Measurements from ENCODE around the gene NAA50.
A peak's percentile ranks its signal among the peaks of the same experiment; 100 is the strongest.

The NAA50 gene

DNA sequence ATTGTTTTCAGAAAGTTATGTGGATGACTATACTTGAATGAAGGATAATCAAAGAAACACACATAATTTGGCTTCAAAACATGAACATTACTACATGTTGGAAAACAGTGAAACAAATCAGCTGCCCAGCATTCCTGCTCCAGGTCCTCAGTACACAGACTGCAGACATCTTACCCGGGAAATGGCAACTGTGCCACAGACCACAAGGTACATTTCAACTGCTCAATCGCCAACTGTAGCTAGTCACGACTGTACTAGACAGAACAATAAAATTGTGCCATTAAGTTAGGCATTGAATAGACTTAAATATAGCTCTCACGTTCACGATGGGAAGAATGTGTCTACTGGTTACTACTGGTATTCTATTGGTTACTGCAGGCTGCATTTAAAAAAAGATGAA, 5.0 kb downstream of the NAA50 start:
- no peak for DNase-seq

- DNase-seq, result peak; percentile 48
Observed at GRCh38 chr3:113736548-113737089, 9.4 kb downstream of the NAA50 start.

DNA sequence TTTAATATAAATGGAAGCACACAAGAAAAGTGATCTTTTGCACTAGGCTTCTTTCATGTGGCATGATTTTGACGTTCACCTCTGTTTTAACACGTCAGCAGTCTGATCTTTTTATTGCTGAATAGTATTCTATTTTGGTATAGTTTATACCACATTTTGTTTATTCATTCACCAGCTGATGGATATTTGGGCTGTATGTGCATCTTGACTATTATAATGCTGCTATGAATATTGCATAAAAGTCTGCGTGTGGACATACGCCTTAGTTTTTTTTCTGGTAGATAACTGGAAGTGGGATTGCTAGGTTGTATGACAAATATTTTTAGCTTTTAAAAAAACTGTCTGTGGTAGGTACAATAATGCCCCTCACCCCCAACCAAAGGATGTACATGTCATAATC, 14.4 kb downstream of the NAA50 start:
- no peak for DNase-seq

DNA sequence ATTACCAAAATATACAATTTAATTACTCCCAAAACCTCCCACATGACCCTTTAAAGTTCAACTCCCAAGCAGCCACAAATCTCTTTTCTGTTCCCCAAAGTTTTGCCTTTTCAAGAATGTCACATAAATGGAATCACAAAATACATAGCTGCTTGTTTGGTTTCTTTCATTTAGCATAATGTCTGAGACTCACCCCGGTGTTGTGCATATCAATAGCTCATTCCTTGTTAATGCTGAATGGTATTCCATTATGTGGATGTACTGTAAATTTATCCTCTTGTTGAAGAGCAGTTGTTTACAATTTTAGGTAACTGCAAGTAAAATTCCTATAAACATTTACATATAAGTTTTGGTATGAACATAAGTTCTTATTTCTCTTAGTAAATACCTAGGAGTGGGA, 15.5 kb downstream of the NAA50 start:
- DNase-seq, result no peak

DNA sequence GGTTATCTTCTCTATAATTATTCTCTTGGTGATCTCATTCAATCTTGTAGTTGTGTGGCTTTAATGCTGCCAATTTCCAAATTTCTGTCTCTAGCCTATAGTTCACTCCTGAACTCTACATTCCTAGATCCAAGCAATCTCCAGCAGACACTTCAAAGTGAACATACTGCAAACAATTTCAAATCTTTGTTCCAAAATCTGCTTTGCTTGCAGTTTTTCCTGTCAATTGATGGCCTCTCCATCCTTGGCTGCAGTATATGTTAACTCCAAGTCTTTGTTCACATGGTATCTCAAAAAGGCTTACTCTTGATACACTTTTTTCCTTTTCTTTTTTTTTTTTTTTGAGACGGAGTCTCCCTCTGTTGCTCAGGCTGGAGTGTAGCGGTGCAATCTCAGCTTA, 17.4 kb downstream of the NAA50 start:
- DNase-seq, result no peak

- no peak for DNase-seq
Observed at GRCh38 chr3:113721636-113722035, 24.4 kb downstream of the NAA50 start.

DNA sequence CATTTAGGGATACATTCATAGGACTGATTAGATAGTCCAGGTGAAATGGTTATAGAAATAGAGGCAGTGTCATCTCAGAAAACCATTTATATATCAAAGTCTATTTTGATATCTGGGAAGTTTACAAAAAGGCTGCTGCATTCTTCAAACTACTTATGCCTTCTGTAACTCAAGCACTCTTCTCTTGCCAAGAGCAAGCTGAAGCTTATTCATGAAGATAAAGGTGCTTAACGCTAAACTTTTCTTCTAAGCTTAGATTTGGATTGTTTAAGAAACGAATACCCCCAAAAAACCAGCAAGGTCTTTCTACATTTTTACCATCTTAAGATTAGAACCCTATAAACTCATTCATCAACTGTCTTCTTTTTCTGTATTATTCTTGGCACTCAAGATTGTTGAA, 26.3 kb downstream of the NAA50 start:
- DNase-seq, result no peak

DNA sequence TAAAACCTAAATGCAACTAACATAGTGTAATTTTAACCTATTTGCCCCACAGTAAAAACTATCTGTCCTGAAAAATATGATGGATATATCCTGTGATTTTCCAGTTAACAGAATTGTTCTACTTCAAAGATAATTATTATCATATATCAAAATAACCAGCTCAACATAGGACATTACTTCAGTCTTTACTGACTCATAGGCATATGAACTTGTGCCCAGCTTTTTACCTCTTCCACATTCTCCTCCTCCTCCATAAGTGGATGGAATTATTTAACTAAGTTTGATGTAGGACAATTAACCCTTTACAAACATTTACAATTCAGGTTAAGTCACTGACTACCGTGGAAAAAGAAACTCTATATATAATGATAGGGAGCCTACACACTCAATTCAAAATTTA, 26.8 kb downstream of the NAA50 start:
- DNase-seq, result no peak

DNA sequence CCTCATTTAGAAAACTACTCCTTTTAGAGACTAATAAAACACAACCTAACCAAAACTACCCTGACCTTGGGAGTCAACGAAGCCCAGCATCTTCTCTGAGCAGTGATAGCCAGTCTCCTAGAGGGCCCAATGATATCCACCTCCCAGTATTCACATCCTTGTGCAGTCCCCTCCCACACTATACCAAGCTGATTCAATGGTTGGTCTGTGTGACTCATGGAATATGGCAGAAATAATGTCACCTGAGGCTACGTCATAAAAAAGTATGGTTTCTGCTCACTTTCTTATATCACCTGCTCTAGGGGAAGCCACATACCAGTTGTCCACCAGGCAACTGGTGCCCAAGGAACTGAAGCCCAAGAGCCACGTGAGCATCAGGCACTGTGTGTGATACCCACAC, 28.2 kb downstream of the NAA50 start:
- DNase-seq, result no peak

- no peak for DNase-seq
Observed at GRCh38 chr3:113717308-113717707, 28.7 kb downstream of the NAA50 start.

- DNase-seq, result no peak
Observed at GRCh38 chr3:113714702-113715101, 31.3 kb downstream of the NAA50 start.

GRCh38 chr3:113712129-113712528, 33.9 kb downstream of the NAA50 start:
- DNase-seq, result no peak

DNA sequence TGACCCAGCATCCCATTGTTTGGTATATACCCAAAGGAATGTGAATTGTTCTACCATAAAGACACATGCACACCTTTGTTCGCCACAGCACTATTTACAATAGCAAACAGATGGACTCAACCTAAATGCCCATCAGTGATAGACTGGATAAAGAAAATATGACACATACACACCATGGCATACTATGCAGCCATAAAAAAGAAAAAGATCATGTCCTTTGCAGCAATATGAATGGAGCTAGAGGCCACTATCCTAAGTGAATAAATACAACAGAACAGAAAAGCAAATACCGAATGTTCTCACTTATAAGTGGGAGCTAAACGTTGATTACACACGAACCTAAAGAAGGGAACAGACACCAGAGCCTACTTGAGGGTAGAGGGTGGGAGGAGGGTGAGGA, 38.2 kb downstream of the NAA50 start:
- no peak for DNase-seq

DNA sequence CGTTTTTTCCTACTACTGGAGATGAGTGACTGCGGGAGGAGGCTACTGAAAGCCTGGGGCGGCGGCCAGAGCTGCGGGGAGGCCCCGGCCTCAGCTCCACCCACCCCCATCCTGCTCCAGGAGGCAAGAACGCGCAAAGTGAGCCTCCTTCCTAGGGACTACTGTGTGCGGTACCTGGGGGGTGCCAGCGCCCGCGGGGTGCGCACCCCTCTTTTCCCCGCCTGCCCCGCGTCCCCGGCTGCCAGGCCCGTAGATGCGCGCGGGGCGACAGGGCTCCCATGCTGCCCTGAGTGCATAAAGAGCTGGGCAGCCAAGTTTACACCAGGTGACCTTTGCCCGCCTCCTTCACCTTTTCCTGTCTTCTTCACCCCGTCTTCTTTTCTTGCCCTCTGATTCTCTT, 47.1 kb downstream of the NAA50 start:
- no peak for DNase-seq

- DNase-seq, result no peak
Observed at GRCh38 chr3:113698213-113698742, 47.8 kb downstream of the NAA50 start.

- DNase-seq, result no peak
Observed at GRCh38 chr3:113697500-113698090, 48.5 kb downstream of the NAA50 start.

DNA sequence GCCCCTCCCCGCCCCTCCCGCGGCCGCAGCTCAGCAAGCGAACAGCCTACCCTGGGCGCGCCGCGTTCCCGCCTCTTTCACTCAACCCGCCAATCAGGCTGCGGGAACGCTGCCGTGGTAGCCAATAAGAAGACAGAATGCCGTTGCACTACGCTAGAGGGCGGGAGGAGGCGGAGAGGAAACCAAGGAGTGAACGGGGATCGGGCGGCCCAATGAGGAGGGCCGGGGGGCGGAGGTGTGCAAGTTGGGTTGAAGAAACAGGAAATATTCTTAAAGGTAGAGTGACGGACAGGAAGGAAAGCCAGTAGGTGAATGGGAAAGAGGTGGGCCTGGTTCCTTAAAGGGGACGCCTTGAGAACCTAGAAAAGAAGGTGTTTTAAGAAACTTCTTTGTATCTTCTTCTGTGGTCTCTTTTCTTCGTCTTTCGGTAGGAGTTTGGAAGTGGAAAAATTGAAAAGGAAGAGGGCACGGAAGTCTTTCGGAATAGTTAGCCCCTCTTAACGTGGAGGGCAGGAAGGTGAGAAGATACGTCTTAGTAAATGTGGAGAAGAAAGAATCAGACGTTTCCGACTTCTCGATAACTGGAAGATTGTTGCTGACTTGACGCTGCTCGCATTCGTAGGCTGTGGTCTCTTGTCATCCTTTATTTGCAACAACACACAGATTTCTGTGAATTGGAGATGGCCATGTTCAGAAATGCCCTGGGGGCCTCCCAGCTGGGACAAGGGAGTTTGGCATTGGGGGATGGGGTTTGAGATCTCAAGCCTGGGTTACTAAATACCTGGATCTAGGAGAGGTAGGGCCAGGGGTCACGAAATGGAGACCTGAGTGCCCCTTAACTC, 49.2 kb downstream of the NAA50 start:
- DNase-seq, result peak; percentile 97

GRCh38 chr3:113695786-113696645, 50.0 kb downstream of the NAA50 start, which contains the start of gene USF3:
Gene USF3 (minus strand): TSS chr3:113696642. CDS start chr3:113674878, 21,764 bp downstream.
- DNase-seq, result no peak

DNA sequence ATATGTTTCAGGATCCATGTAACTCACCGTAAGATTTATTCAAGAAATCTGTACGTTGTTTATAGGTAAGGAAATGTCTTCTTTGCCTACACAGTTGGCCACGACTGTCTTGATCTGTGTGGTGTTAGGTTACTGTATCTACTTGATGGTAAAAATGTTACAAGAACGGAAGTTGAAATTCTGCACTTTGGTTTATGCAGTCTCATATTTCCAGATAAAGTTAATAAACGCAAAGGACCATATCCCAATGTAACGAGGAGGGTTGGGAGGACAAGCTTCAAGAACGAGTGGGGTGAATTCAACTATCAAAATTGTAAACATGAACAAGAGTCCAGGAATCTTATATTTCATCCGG, 50.6 kb downstream of the NAA50 start:
- DNase-seq, result no peak

GRCh38 chr3:113690482-113690881, 55.6 kb downstream of the NAA50 start:
- DNase-seq, result no peak

DNA sequence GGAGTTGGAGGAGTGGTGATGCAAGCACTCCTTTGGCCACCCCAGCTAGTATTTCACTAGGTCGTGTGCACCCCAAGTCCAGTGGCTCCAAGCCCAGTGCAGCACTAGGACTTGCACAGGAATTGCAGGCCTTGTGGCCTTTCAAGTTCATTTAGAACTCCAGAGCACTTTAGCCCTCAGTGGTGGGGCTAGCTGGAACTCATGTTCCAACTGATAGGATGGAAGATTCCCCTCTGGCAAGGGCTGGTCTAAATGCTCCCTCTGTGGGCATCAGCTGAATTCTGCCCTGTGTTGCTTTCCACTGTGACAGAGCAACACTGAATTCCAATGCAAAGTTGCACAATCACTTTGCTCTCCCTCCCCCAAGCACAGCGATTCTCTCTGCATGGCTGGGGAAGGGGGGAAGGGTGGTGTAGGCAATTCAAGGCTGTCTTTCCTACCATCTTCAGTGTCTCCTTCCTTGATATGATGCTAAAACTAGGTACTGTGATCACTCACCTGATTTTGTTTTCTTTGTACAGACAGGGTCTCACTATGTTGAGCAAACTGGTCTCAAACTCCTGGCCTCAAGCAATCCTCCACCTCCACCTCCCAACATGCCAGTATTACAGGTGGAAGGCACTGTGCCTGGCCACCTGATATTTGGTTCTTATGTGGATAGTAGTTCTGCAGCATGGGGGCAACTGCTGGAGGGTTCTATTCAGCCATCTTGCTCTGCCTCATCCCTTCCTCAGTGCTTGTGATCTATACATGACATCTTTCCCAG, 59.9 kb downstream of the NAA50 start:
- DNase-seq, result no peak

DNA sequence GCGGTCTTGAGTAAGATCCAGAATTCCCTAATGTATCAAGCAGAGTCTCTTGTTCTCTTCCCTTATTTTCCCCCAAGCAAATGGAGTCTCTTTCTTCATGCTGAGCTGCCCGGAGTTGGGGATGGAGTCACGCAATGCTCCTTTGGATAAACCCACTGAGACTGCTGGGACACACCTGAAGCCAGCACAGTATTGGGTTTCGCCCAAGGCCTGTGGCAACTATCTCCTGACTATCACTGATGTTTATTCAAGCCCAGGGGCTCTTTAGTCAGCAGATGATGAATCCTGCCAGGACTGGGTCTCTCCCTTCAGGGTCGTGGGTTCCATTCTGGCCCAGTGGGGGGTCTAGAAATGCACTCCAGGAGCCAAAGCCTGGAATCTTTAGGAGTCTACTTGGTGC, 60.9 kb downstream of the NAA50 start:
- no peak for DNase-seq

All from NCI-H1048 (cell line).